NOMO-1 treated with dmso at 0.1 percent for 144 hours (cell line): ENCODE data around the gene PPP2R2C.

Experiments used
- DNase-seq: peaks from one replicate; lab custom pipeline; 2025; ENCODE audit not compliant: unreplicated experiment; lab: John Stamatoyannopoulos, UW

The PPP2R2C gene

GRCh38 chr4:6404611-6405396 is 67.6 kb downstream of the PPP2R2C start:
- no peak for DNase-seq

GRCh38 chr4:6403400-6403685 is 69.1 kb downstream of the PPP2R2C start:
- DNase-seq = no peak

- DNase-seq = no peak
These were observed 69.6 kb downstream of the PPP2R2C start for GRCh38 chr4:6402566-6403399.

- no peak for DNase-seq
These were observed 70.6 kb downstream of the PPP2R2C start for GRCh38 chr4:6401797-6402196.

- no peak for DNase-seq
These were observed 75.6 kb downstream of the PPP2R2C start for GRCh38 chr4:6396696-6397236.

GRCh38 chr4:6395466-6396228 is 76.8 kb downstream of the PPP2R2C start:
- no peak for DNase-seq

- no peak for DNase-seq
These were observed 77.7 kb downstream of the PPP2R2C start for GRCh38 chr4:6394671-6395081.

GRCh38 chr4:6393544-6394475 is 78.6 kb downstream of the PPP2R2C start:
- DNase-seq = no peak

- no peak for DNase-seq
These were observed 79.3 kb downstream of the PPP2R2C start for GRCh38 chr4:6393066-6393465.

- DNase-seq = no peak
These were observed 80.0 kb downstream of the PPP2R2C start for GRCh38 chr4:6392407-6392806.

- DNase-seq = no peak
These were observed 80.6 kb downstream of the PPP2R2C start for GRCh38 chr4:6391852-6392188.

GRCh38 chr4:6391186-6391851 is 81.1 kb downstream of the PPP2R2C start:
- no peak for DNase-seq

GRCh38 chr4:6390356-6390755 is 82.1 kb downstream of the PPP2R2C start:
- DNase-seq = no peak

GRCh38 chr4:6389142-6389825 is 83.1 kb downstream of the PPP2R2C start:
- no peak for DNase-seq

GRCh38 chr4:6388713-6389112 is 83.7 kb downstream of the PPP2R2C start:
- no peak for DNase-seq

- DNase-seq = no peak
These were observed 84.5 kb downstream of the PPP2R2C start for GRCh38 chr4:6387946-6388345.

GRCh38 chr4:6386091-6386490 is 86.3 kb downstream of the PPP2R2C start:
- DNase-seq = no peak

GRCh38 chr4:6385288-6385687 is 87.1 kb downstream of the PPP2R2C start:
- DNase-seq = no peak

GRCh38 chr4:6384541-6384940 is 87.9 kb downstream of the PPP2R2C start:
- no peak for DNase-seq
